Right lobe of liver (tissue), 6 donors: ENCODE results near the gene KIF9. TPM values are rescaled to one million over a fixed set of nuclear protein-coding genes. Genes with fewer than 3 reads are reported as not detected.

Experiments used
- ATAC-seq, 4 donors: fragments of 200-7000 bp; cut with Tn5 transposase; one replicate each; pipeline ENCODE4 v1.9.1; 2020; ENCODE audit warnings: mild to moderate bottlenecking in 4 of 4, moderate library complexity in 4 of 4
- DNase-seq, 3 donors: peaks; one replicate each; pipeline ENCODE4 v3.0.0-alpha.2; 2020
- H3K27ac ChIP-seq, 3 donors: fragments of 200-600 bp; one replicate each; pipeline ENCODE4 v1.8.0; 2022
- H3K27me3 ChIP-seq, 2 donors: fragments of 200-600 bp; one replicate each; pipeline ENCODE4 v1.8.0; 2022
- H3K36me3 ChIP-seq, 4 donors: fragments of 200-600 bp; sonication (generic) in 1 of 4; one replicate each; pipeline versions ENCODE4 v1.5.1 to v1.8.0; 2017 to 2022; ENCODE audit warnings: control low read depth in 1 of 4
- H3K4me1 ChIP-seq, 4 donors: fragments of 200-600 bp; sonication (generic) in 1 of 4; one replicate each; pipeline versions ENCODE4 v1.5.1 to v1.8.0; 2017 to 2022; ENCODE audit warnings: control low read depth in 1 of 4
- H3K4me3 ChIP-seq, 3 donors: fragments of 200-600 bp; one replicate each; pipeline ENCODE4 v1.8.0; 2022
- H3K9me3 ChIP-seq, 4 donors: fragments of 200-600 bp; sonication (generic) in 1 of 4; one replicate each; pipeline versions ENCODE4 v1.5.1 to v1.8.0; 2017 to 2022; ENCODE audit warnings: control low read depth in 1 of 4
- POLR2A ChIP-seq: fragments of 450-650 bp; IDR thresholded peaks from one replicate; pipeline ENCODE4 v1.6.1; 2017; ENCODE audit warnings: antibody characterized with exemption, mild to moderate bottlenecking
- WGBS: methylation state at CpG from one replicate; pipeline ENCODE4 v1.1.6; 2018; ENCODE audit warnings: low coverage, low lambda C conversion rate; ENCODE audit not compliant: insufficient coverage; ENCODE audit errors: missing lambda C conversion rate; 5-methylcytosine and 5-hydroxymethylcytosine counted together
- intact Hi-C, 2 donors: fragments of 100-400 bp; cut with DNase I; formaldehyde crosslinking; loops; one replicate each; pipeline versions ENCODE4 v1.11.2 to v1.14.1; 2022
- total RNA-seq, 6 experiments: library from RNA; depleted of rRNA in 2 of 6; stranded (reverse); fragments of >200 nt in 2 of 6; fragmentation: NEBNext Ultra II Directional in 3 of 6; extraction: Animal tissue kit (Norgen Biotek cat#: 25700) in 3 of 6; gene quantifications; one replicate each; pipeline versions ENCODE4 v1.1.0 to v1.2.4, GENCODE V29; 2016 to 2023
- TF ChIP-seq, protein P1 (sequence below), 4 donors: fragments of 200-600 bp in 3 of 4; fragments of 450-650 bp in 1 of 4; IDR thresholded peaks; one replicate each; pipeline versions ENCODE4 v1.5.1 to v1.8.0; 2016 to 2022; ENCODE audit warnings: antibody characterized with exemption in 4 of 4, mild to moderate bottlenecking in 2 of 4
- donor health status: DM: no; HTN: yes; CAD: no.
- donor health status: DM: no; HTN: no; CAD: no.
- donor health status: DM: no; HTN: no; CAD: no.
- donor health status: DM: no; HTN: yes; CAD: no.
- donor health status: DM: no; HTN: yes; CAD: no.

The KIF9 gene
- total RNA-seq, 6 experiments from 2014 or later, result 2.1 to 4.7 (median 3.2) TPM

DNA sequence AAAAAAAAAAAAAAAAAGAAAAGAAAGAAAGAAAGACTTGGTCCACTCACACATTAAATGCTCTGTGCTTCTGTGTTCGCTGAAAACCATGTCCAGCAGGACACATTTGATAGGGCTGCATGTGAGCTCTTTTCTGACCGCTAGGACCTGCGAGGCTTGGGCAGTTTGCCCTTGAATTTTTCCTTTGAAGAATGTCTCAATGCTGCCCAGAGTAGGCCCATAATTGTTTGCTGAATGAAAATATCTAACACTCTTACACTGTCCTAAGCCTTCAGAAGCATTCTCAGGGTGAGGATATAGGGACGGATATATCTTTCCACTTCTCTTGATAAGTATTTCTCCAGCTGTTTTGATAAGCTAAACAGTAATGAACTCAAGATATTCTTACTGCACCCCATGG lies 6.0 kb downstream of the KIF9 start:
- intact Hi-C loops, result no loop called here
- no peaks in the 10 kb centered on the region for H3K36me3 ChIP-seq
- 65% methylated on average over 2 of the region's 4 CpGs for WGBS
- H3K27me3 ChIP-seq, result no peaks in the 10 kb centered on the region
- no peaks in the 10 kb centered on the region for H3K9me3 ChIP-seq
- no peak overlapping the region for H3K27ac ChIP-seq
- TF ChIP-seq, protein P1, sequence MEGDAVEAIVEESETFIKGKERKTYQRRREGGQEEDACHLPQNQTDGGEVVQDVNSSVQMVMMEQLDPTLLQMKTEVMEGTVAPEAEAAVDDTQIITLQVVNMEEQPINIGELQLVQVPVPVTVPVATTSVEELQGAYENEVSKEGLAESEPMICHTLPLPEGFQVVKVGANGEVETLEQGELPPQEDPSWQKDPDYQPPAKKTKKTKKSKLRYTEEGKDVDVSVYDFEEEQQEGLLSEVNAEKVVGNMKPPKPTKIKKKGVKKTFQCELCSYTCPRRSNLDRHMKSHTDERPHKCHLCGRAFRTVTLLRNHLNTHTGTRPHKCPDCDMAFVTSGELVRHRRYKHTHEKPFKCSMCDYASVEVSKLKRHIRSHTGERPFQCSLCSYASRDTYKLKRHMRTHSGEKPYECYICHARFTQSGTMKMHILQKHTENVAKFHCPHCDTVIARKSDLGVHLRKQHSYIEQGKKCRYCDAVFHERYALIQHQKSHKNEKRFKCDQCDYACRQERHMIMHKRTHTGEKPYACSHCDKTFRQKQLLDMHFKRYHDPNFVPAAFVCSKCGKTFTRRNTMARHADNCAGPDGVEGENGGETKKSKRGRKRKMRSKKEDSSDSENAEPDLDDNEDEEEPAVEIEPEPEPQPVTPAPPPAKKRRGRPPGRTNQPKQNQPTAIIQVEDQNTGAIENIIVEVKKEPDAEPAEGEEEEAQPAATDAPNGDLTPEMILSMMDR (IDR thresholded peaks at IDR 0.05), result no peak
- no peak for TF ChIP-seq POLR2A
- no peak overlapping the region for H3K4me3 ChIP-seq
- no peaks in the 10 kb centered on the region for H3K4me1 ChIP-seq
- DNase-seq, result no peak
- ATAC-seq, result no peak

DNA sequence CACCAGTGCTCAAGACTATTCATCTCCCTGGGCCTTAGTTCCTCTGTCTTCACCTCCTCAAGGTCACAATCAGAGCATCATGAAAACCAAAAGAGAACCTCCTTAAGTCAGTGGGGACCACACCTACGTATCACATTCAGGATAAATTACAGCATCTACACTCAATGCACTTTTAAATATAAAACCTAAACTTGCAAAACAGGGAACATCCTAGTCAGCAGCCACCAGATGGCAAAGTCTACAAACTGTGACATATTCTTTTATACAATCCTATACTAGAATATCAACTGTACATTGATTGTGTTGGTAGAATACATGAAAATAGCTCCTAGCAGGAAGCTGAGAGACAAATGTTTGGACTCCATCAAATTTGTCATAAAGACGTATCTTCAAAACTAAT lies 7.9 kb downstream of the KIF9 start:
- Histone ChIP-seq H3K4me1 (no peaks in the 10 kb centered on the region), H3K27me3 (no peaks in the 10 kb centered on the region), H3K9me3 (no peaks in the 10 kb centered on the region), H3K27ac (no peak overlapping the region), H3K4me3 (no peak overlapping the region), H3K36me3 (no peaks in the 10 kb centered on the region)
- intact Hi-C loops, result no loop called here
- ATAC-seq (no peak), DNase-seq (no peak)
- no peak for TF ChIP-seq POLR2A
- TF ChIP-seq, protein P1 (IDR thresholded peaks at IDR 0.05), result no peak
- WGBS, result 100% methylated on average over 2 of the region's 2 CpGs

DNA sequence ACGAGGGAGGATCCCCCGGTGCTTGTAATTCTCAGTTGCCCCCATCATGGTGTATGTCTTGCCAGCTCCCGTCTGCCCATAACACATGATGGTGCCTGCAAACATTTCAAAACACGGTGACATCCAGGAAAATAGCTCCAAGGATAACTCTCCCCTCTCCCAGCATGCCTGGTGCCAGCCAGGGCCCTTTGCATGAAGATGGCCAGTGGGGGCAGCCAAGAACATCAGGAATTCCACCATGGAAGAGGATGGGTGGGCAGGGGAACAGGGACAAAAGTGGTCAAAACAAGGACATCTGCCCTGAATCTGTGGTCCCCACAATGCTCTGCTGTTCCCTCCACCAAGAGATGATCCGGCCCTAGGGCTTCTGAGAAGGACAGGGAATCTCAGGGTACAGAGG lies 9.0 kb downstream of the KIF9 start:
- DNase-seq, result no peak
- H3K9me3 ChIP-seq, result no peaks in the 10 kb centered on the region
- no peak for ATAC-seq
- intact Hi-C loops, result no loop called here
- H3K36me3 ChIP-seq, result no peaks in the 10 kb centered on the region
- WGBS, result 89% methylated on average over 3 of the region's 5 CpGs
- H3K27ac ChIP-seq, result no peak overlapping the region
- H3K27me3 ChIP-seq, result no peaks in the 10 kb centered on the region
- TF ChIP-seq POLR2A, result no peak
- TF ChIP-seq, protein P1 (IDR thresholded peaks at IDR 0.05), result no peak
- H3K4me1 ChIP-seq, result no peaks in the 10 kb centered on the region
- no peak overlapping the region for H3K4me3 ChIP-seq

DNA sequence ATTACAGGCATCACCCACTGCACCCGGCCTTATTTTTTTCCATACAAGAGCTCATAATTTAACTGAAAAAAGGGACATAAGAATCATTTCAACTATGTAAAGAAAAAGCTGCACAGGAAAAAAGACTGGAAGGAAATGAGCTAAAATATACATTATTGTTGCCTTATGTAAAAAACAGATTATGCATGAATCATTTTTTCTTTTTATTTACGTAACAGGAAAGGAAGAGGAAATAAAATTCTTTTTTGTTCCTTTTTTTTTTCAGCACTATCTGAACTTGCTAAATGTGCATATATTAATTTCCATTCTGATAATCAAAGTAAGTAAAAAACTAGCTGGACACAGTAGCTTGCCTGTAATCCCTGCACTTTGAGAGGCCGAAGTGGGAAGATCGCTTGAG lies 12.1 kb downstream of the KIF9 start:
- no peaks in the 10 kb centered on the region for H3K36me3 ChIP-seq
- H3K4me3 ChIP-seq, result no peak overlapping the region
- no peaks in the 10 kb centered on the region for H3K9me3 ChIP-seq
- intact Hi-C loops, result no loop called here
- no peak for ATAC-seq
- TF ChIP-seq POLR2A, result no peak
- TF ChIP-seq, protein P1 (IDR thresholded peaks at IDR 0.05), result no peak
- no peak for DNase-seq
- 78% methylated on average over 4 of the region's 4 CpGs for WGBS
- no peaks in the 10 kb centered on the region for H3K4me1 ChIP-seq
- no peaks in the 10 kb centered on the region for H3K27me3 ChIP-seq
- no peak overlapping the region for H3K27ac ChIP-seq

DNA sequence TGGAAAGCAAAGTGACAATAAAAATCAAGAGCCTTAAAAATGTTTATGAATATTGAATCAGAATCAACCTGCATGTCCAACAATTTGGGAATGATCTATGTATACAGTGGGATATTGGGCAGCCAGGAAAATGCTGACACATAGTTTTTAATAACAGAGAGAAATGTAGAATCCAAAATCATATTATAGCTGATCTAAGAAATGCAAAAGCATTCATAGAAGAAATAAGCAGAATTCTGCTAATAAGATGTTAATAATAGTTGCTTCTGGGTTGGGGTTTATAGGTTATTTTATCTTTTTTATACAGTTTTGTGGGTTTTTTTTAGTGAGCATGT lies 15.1 kb downstream of the KIF9 start:
- no peak for DNase-seq
- no peak overlapping the region for H3K4me3 ChIP-seq
- no peak for TF ChIP-seq POLR2A
- TF ChIP-seq, protein P1 (IDR thresholded peaks at IDR 0.05), result no peak
- H3K9me3 ChIP-seq, result no peaks in the 10 kb centered on the region
- no peak overlapping the region for H3K27ac ChIP-seq
- H3K27me3 ChIP-seq, result no peaks in the 10 kb centered on the region
- intact Hi-C loops, result no loop called here
- no peaks in the 10 kb centered on the region for H3K4me1 ChIP-seq
- no peaks in the 10 kb centered on the region for H3K36me3 ChIP-seq
- ATAC-seq, result no peak
